H9 (cell line): ENCODE results near the gene CPNE2. TPM values are rescaled to one million over a fixed set of nuclear protein-coding genes. Genes with fewer than 3 reads are reported as not detected.

Experiments
- DNase-seq: peaks from one replicate; pipeline ENCODE4 v3.0.0-alpha.2; 2017
- H2AFZ ChIP-seq: one replicate; pipeline ENCODE4 v1.6.1; 2013; ENCODE audit warnings: mild to moderate bottlenecking, low read length, control low read depth, moderate library complexity
- H2AK5ac ChIP-seq: 2 replicates; pipeline ENCODE4 v1.6.1; 2013; ENCODE audit warnings: low read length, control low read depth, mixed read lengths; ENCODE audit not compliant: insufficient read length
- H2BK120ac ChIP-seq: one replicate; pipeline ENCODE4 v1.6.1; 2013; ENCODE audit warnings: low read depth, mild to moderate bottlenecking, low read length, control low read depth, inconsistent platforms; ENCODE audit not compliant: poor library complexity, severe bottlenecking
- H2BK12ac ChIP-seq: 2 replicates; pipeline ENCODE4 v1.6.1; 2013; ENCODE audit warnings: low read length, control low read depth, mixed read lengths, low read depth; ENCODE audit not compliant: insufficient read length
- H2BK15ac ChIP-seq: 2 replicates; pipeline ENCODE4 v1.6.1; 2013; ENCODE audit warnings: low read depth, low read length, control low read depth
- H2BK20ac ChIP-seq: one replicate; pipeline ENCODE4 v1.6.1; 2013; ENCODE audit warnings: low read depth, mild to moderate bottlenecking, low read length, control low read depth, inconsistent platforms; ENCODE audit not compliant: poor library complexity, severe bottlenecking
- H2BK5ac ChIP-seq: 2 replicates; pipeline ENCODE4 v1.6.1; 2013; ENCODE audit warnings: low read length, control low read depth, mixed read lengths; ENCODE audit not compliant: insufficient read length
- H3K14ac ChIP-seq: 2 replicates; pipeline ENCODE4 v1.6.1; 2013; ENCODE audit warnings: low read length, control low read depth; ENCODE audit not compliant: insufficient read depth
- H3K18ac ChIP-seq: 2 replicates; pipeline ENCODE4 v1.6.1; 2013; ENCODE audit warnings: low read depth, mild to moderate bottlenecking, mixed read lengths, low read length, control low read depth; ENCODE audit not compliant: insufficient read length
- H3K23ac ChIP-seq: 2 replicates; pipeline ENCODE4 v1.6.1; 2013; ENCODE audit warnings: low read length, control low read depth, mixed read lengths, low read depth; ENCODE audit not compliant: insufficient read length
- H3K23me2 ChIP-seq: 2 replicates; pipeline ENCODE4 v1.6.1; 2013; ENCODE audit warnings: low read depth, mild to moderate bottlenecking, mixed read lengths, low read length, control low read depth; ENCODE audit not compliant: insufficient read length, poor library complexity, severe bottlenecking
- H3K27ac ChIP-seq: 2 replicates; pipeline ENCODE4 v1.5.1; 2013; ENCODE audit warnings: low read length, control low read depth, mixed read lengths, low read depth; ENCODE audit not compliant: insufficient read length
- H3K27me3 ChIP-seq: 2 replicates; pipeline ENCODE4 v1.6.1; 2013; ENCODE audit warnings: low read length, control low read depth, inconsistent platforms; ENCODE audit not compliant: insufficient read depth
- H3K4ac ChIP-seq: 2 replicates; pipeline ENCODE4 v1.6.1; 2013; ENCODE audit warnings: low read depth, mild to moderate bottlenecking, control low read depth, inconsistent platforms, low read length, moderate library complexity
- H3K4me1 ChIP-seq: 2 replicates; pipeline ENCODE4 v1.6.1; 2013; ENCODE audit warnings: low read length, control low read depth, inconsistent platforms; ENCODE audit not compliant: insufficient read depth
- H3K4me2 ChIP-seq: 2 replicates; pipeline ENCODE4 v1.6.1; 2013; ENCODE audit warnings: low read length, control low read depth, mixed read lengths; ENCODE audit not compliant: insufficient read length, insufficient read depth
- H3K56ac ChIP-seq: 2 replicates; pipeline ENCODE4 v1.6.1; 2013; ENCODE audit warnings: low read depth, mild to moderate bottlenecking, mixed read lengths, low read length, control low read depth; ENCODE audit not compliant: insufficient read length
- H3K79me1 ChIP-seq: 2 replicates; pipeline ENCODE4 v1.6.1; 2013; ENCODE audit warnings: low read depth, mild to moderate bottlenecking, moderate library complexity, low read length, control low read depth, inconsistent platforms; ENCODE audit not compliant: insufficient read depth, poor library complexity, severe bottlenecking
- H3K79me2 ChIP-seq: 2 replicates; pipeline ENCODE4 v1.6.1; 2013; ENCODE audit warnings: low read length, control low read depth, inconsistent platforms; ENCODE audit not compliant: insufficient read depth
- H3K9ac ChIP-seq: 2 replicates; pipeline ENCODE4 v1.6.1; 2013; ENCODE audit warnings: low read length, control low read depth, mixed read lengths; ENCODE audit not compliant: insufficient read length; ENCODE audit errors: extremely low read depth
- H3K9me3 ChIP-seq: one replicate; pipeline ENCODE4 v1.6.1; 2013; ENCODE audit warnings: low read depth, low read length, inconsistent platforms; ENCODE audit not compliant: control insufficient read depth
- H3T11ph ChIP-seq: one replicate; pipeline ENCODE4 v1.6.1; 2013; ENCODE audit warnings: mild to moderate bottlenecking, low read length, control low read depth, inconsistent platforms
- H4K20me1 ChIP-seq: one replicate; pipeline ENCODE4 v1.6.1; 2013; ENCODE audit not compliant: control insufficient read depth, insufficient read length, insufficient read depth
- H4K5ac ChIP-seq: 2 replicates; pipeline ENCODE4 v1.6.1; 2013; ENCODE audit warnings: low read depth, mild to moderate bottlenecking, mixed read lengths, low read length, control low read depth; ENCODE audit not compliant: insufficient read length
- H4K8ac ChIP-seq: replicated peaks from 2 replicates; pipeline ENCODE4 v1.6.1; 2013; ENCODE audit warnings: low read length, control low read depth, mixed read lengths, low read depth; ENCODE audit not compliant: insufficient read length
- H4K91ac ChIP-seq: 2 replicates; pipeline ENCODE4 v1.6.1; 2013; ENCODE audit warnings: low read depth, mild to moderate bottlenecking, moderate library complexity, mixed read lengths, low read length, control low read depth; ENCODE audit not compliant: insufficient read length
- H3K27ac Mint-ChIP-seq, 3 experiments: 2 replicates in 2 of 3; 3 replicates in 1 of 3; pipeline ENCODE4 v1.8.0; 2020 to 2021; ENCODE audit warnings: mixed read lengths in 3 of 3, mild to moderate bottlenecking in 1 of 3, moderate library complexity in 1 of 3
- H3K27me3 Mint-ChIP-seq: 2 replicates; pipeline ENCODE4 v1.8.0; 2021; ENCODE audit warnings: low read depth, mild to moderate bottlenecking, moderate library complexity, mixed read lengths
- H3K36me3 Mint-ChIP-seq, 3 experiments: 2 replicates in 2 of 3; 3 replicates in 1 of 3; pipeline ENCODE4 v1.8.0; 2020 to 2021; ENCODE audit warnings: low read depth in 3 of 3, mixed read lengths in 3 of 3; ENCODE audit not compliant: insufficient read depth in 1 of 3
- H3K4me1 Mint-ChIP-seq, 2 experiments: 2 replicates each; pipeline ENCODE4 v1.8.0; 2020; ENCODE audit warnings: mixed read lengths in 2 of 2
- H3K4me3 Mint-ChIP-seq, 2 experiments: 2 replicates in 1 of 2; 3 replicates in 1 of 2; pipeline ENCODE4 v1.8.0; 2020 to 2021; ENCODE audit warnings: mild to moderate bottlenecking in 2 of 2, mixed read lengths in 2 of 2, moderate library complexity in 1 of 2
- H3K9me3 Mint-ChIP-seq, 2 experiments: 2 replicates in 1 of 2; 3 replicates in 1 of 2; pipeline ENCODE4 v1.8.0; 2020; ENCODE audit warnings: mild to moderate bottlenecking in 2 of 2, mixed read lengths in 2 of 2, moderate library complexity in 1 of 2
- WGBS: extraction: QIAGEN DNeasy Blood & Tissue Kit; methylation state at CpG from one replicate; pipeline ENCODE4 v1.1.7; 2013; ENCODE audit warnings: missing lambda C conversion rate, low lambda C conversion rate, mixed read lengths; ENCODE audit not compliant: insufficient read length; ENCODE audit errors: extremely low coverage; 5-methylcytosine and 5-hydroxymethylcytosine counted together
- total RNA-seq: library from RNA; stranded (reverse); gene quantifications from 2 replicates; pipeline ENCODE4 v1.2.1, GENCODE V29; 2021
- TF ChIP-seq, protein P1 (sequence below): fragments of 200-600 bp; sonication (generic); conservative IDR thresholded peaks from 3 replicates; pipeline ENCODE4 v1.8.0; 2021; ENCODE audit warnings: antibody characterized with exemption, mild to moderate bottlenecking

The CPNE2 gene
- total RNA-seq, 1 experiment from 2014 or later, result 8.0 TPM

DNA sequence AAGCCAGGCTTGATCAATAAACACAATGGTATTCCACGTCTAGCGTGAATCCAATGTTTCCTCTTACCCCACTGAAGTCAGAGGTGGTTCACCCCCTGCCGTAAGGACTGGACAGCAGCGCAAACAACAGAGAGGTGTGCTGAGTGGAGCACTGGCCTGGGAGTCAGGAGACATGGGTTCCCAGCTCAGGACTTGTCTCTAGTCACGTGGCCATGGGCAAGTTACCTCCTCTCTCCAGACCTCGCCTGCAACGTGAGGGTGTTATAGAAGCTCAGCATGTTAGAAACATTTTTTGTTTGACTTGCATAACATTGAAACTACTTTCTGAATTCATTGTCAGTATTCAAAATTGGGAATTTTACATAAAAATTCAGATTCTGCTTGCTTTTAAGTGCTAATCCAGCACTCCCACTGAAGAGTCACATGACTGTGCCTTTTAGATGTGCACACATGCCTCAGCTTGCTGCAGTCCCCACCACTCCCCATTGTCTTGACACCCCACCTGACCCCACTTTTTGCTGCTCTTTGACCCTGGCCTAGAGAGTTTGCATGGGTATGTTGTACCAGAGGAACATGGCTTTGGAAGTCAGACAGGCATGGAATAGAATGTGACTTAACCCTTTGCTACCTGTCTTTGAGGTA lies 8.8 kb upstream of the CPNE2 start:
- H3K56ac ChIP-seq, result no peak overlapping the region
- H2BK12ac ChIP-seq, result no peak overlapping the region
- H3K79me2 ChIP-seq, result no peaks in the 10 kb centered on the region
- no peaks in the 10 kb centered on the region for H4K20me1 ChIP-seq
- Mint-ChIP-seq H3K27ac (no peak overlapping the region; a peak in 1 of 7 replicates), H3K27me3 (peaks cover 5% of the 10 kb centered on the region), H3K4me1 (peaks cover 10 to 13% of the 10 kb centered on the region in 2 experiments), H3K36me3 (no peaks in the 10 kb centered on the region), H3K4me3 (no peak overlapping the region), H3K9me3 (no peaks in the 10 kb centered on the region)
- H3K9ac ChIP-seq, result no peak overlapping the region
- no peak overlapping the region for H2BK120ac ChIP-seq
- H3K4me1 ChIP-seq, result no peaks in the 10 kb centered on the region
- H4K91ac ChIP-seq, result no peak overlapping the region
- H4K5ac ChIP-seq, result no peak overlapping the region
- H3K23me2 ChIP-seq, result no peaks in the 10 kb centered on the region
- DNase-seq, result no peak
- H3K79me1 ChIP-seq, result no peaks in the 10 kb centered on the region
- TF ChIP-seq, protein P1, sequence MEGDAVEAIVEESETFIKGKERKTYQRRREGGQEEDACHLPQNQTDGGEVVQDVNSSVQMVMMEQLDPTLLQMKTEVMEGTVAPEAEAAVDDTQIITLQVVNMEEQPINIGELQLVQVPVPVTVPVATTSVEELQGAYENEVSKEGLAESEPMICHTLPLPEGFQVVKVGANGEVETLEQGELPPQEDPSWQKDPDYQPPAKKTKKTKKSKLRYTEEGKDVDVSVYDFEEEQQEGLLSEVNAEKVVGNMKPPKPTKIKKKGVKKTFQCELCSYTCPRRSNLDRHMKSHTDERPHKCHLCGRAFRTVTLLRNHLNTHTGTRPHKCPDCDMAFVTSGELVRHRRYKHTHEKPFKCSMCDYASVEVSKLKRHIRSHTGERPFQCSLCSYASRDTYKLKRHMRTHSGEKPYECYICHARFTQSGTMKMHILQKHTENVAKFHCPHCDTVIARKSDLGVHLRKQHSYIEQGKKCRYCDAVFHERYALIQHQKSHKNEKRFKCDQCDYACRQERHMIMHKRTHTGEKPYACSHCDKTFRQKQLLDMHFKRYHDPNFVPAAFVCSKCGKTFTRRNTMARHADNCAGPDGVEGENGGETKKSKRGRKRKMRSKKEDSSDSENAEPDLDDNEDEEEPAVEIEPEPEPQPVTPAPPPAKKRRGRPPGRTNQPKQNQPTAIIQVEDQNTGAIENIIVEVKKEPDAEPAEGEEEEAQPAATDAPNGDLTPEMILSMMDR, result no peak
- no peak overlapping the region for H4K8ac ChIP-seq
- no peak overlapping the region for H3K23ac ChIP-seq
- no CpG with 5 or more reads among the region's 7 CpGs for WGBS
- H3K4ac ChIP-seq, result no peak overlapping the region
- H2AK5ac ChIP-seq, result no peak overlapping the region
- no peak overlapping the region for H3K18ac ChIP-seq
- H3K27me3 ChIP-seq, result no peaks in the 10 kb centered on the region
- no peak overlapping the region for H3K27ac ChIP-seq
- no peak overlapping the region for H3T11ph ChIP-seq
- H3K4me2 ChIP-seq, result no peak overlapping the region
- H2BK20ac ChIP-seq, result no peak overlapping the region
- H2BK5ac ChIP-seq, result no peak overlapping the region
- no peaks in the 10 kb centered on the region for H3K9me3 ChIP-seq
- H2BK15ac ChIP-seq, result no peak overlapping the region
- no peak overlapping the region for H3K14ac ChIP-seq
- H2AFZ ChIP-seq, result no peak overlapping the region
